Glutamatergic neuron (in vitro differentiated cells): ENCODE data around the gene RPTOR. TPM values are rescaled to one million over a fixed set of nuclear protein-coding genes. Genes with fewer than 3 reads are reported as not detected.

ENCODE experiments used
- DNase-seq: peaks from one replicate; pipeline ENCODE4 v3.0.0; 2022
- H3K27ac Mint-ChIP-seq: one replicate; pipeline ENCODE4 v1.8.0; 2020; ENCODE audit warnings: mild to moderate bottlenecking, mixed read lengths, inconsistent platforms; ENCODE audit not compliant: unreplicated experiment
- H3K27me3 Mint-ChIP-seq: one replicate; pipeline ENCODE4 v1.8.0; 2020; ENCODE audit warnings: mild to moderate bottlenecking, moderate library complexity, mixed read lengths, inconsistent platforms; ENCODE audit not compliant: unreplicated experiment
- H3K36me3 Mint-ChIP-seq: one replicate; pipeline ENCODE4 v1.8.0; 2020; ENCODE audit warnings: mild to moderate bottlenecking, mixed read lengths, inconsistent platforms; ENCODE audit not compliant: unreplicated experiment
- H3K4me1 Mint-ChIP-seq: one replicate; pipeline ENCODE4 v1.8.0; 2020; ENCODE audit warnings: mild to moderate bottlenecking, low read depth, mixed read lengths, inconsistent platforms; ENCODE audit not compliant: unreplicated experiment
- H3K4me3 Mint-ChIP-seq: one replicate; pipeline ENCODE4 v1.8.0; 2020; ENCODE audit warnings: mild to moderate bottlenecking, mixed read lengths, inconsistent platforms; ENCODE audit not compliant: unreplicated experiment
- H3K9me3 Mint-ChIP-seq: one replicate; pipeline ENCODE4 v1.8.0; 2020; ENCODE audit warnings: mild to moderate bottlenecking, moderate library complexity, mixed read lengths, inconsistent platforms; ENCODE audit not compliant: unreplicated experiment
- total RNA-seq: library from RNA; stranded (reverse); fragmentation: NEBNext Ultra II Directional; extraction: Animal tissue kit (Norgen Biotek cat#: 25700); gene quantifications from one replicate; pipeline ENCODE4 v1.2.1, GENCODE V29; 2021; ENCODE audit not compliant: unreplicated experiment
- TF ChIP-seq, protein P1 (sequence below): fragments of 200-600 bp; sonication (generic); IDR thresholded peaks from one replicate; pipeline ENCODE4 v1.5.0; 2021; ENCODE audit not compliant: partially characterized antibody, unreplicated experiment

The RPTOR gene
- total RNA-seq, 1 donor from 2014 or later = 39.8 TPM

DNA sequence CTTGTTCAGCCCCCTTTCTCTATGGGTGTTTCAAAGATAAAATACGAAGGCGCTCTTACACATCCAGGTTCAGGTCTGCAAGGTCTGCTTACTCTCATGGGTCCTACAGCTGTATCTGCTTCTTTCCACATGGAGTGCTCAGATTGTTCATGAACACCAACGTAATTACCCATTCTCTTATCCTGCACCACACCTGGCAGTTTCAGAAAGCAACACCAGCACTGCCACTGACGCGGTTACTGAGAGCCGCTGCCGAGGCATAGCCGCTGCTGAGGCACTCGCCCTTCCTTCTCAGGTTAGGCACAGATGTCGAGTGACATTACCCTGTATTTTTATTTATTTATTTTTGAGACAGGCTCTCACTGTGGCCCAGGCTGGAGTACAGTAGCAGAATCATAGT, 147.1 kb downstream of the RPTOR start:
- Mint-ChIP-seq H3K36me3 (no peaks in the 10 kb centered on the region), H3K9me3 (peaks cover 8% of the 10 kb centered on the region), H3K27me3 (peaks cover 8% of the 10 kb centered on the region), H3K4me1 (peaks cover 46% of the 10 kb centered on the region), H3K27ac (peak overlapping the region; percentile 38), H3K4me3 (no peak overlapping the region)
- no peak for DNase-seq
- TF ChIP-seq, protein P1, sequence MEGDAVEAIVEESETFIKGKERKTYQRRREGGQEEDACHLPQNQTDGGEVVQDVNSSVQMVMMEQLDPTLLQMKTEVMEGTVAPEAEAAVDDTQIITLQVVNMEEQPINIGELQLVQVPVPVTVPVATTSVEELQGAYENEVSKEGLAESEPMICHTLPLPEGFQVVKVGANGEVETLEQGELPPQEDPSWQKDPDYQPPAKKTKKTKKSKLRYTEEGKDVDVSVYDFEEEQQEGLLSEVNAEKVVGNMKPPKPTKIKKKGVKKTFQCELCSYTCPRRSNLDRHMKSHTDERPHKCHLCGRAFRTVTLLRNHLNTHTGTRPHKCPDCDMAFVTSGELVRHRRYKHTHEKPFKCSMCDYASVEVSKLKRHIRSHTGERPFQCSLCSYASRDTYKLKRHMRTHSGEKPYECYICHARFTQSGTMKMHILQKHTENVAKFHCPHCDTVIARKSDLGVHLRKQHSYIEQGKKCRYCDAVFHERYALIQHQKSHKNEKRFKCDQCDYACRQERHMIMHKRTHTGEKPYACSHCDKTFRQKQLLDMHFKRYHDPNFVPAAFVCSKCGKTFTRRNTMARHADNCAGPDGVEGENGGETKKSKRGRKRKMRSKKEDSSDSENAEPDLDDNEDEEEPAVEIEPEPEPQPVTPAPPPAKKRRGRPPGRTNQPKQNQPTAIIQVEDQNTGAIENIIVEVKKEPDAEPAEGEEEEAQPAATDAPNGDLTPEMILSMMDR = no peak

DNA sequence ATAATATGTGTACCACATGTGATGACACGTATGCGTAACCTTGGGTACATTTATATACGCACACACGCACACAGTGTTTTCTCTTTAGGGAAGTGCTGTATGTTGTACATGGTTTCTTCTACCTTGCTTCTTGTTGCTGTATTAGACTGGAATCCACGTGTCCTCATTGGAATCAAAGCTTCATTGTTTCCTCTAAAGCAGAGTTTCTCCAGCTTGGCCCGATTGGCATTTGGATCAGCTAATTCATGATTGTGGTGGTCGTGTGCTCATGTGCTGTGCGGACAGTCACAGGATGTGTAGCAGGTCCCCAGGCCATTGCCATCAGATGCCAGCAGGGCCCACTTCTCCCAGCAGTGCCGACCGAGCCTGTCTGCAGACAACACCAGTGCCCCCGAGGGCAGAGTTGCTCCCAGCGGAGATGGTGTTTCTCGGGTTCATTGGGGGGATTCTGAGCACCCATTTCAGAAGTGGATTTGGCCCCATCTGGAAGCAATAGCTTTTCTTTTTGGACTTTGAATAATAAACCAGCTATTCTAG, 148.4 kb downstream of the RPTOR start:
- TF ChIP-seq, protein P1 = no peak
- H3K27ac Mint-ChIP-seq = no peak overlapping the region
- H3K9me3 Mint-ChIP-seq = peaks cover 7% of the 10 kb centered on the region
- no peak for DNase-seq
- no peaks in the 10 kb centered on the region for H3K36me3 Mint-ChIP-seq
- H3K27me3 Mint-ChIP-seq = peaks cover 9% of the 10 kb centered on the region
- peaks cover 52% of the 10 kb centered on the region for H3K4me1 Mint-ChIP-seq
- no peak overlapping the region for H3K4me3 Mint-ChIP-seq

DNA sequence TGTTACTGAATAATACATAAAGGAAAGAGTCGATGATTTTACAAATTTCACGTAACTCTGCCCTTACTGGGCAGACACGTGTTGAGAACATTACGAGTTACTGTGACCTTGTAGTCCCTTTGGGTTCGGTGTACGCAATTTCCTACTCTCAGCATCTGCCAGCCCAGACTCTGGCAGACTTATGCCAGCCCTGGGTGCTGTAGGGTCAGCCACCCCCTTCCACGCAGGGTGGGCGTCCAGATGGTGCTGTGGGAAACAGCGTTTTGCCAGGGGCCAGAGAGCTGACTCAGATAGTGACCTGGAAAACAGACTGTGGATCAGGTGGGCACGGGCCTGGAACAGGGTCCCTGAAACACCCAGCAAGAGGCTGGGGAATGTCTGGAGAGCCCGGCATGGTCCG, 148.9 kb downstream of the RPTOR start:
- peak overlapping the region; percentile 59 for H3K27ac Mint-ChIP-seq

DNA sequence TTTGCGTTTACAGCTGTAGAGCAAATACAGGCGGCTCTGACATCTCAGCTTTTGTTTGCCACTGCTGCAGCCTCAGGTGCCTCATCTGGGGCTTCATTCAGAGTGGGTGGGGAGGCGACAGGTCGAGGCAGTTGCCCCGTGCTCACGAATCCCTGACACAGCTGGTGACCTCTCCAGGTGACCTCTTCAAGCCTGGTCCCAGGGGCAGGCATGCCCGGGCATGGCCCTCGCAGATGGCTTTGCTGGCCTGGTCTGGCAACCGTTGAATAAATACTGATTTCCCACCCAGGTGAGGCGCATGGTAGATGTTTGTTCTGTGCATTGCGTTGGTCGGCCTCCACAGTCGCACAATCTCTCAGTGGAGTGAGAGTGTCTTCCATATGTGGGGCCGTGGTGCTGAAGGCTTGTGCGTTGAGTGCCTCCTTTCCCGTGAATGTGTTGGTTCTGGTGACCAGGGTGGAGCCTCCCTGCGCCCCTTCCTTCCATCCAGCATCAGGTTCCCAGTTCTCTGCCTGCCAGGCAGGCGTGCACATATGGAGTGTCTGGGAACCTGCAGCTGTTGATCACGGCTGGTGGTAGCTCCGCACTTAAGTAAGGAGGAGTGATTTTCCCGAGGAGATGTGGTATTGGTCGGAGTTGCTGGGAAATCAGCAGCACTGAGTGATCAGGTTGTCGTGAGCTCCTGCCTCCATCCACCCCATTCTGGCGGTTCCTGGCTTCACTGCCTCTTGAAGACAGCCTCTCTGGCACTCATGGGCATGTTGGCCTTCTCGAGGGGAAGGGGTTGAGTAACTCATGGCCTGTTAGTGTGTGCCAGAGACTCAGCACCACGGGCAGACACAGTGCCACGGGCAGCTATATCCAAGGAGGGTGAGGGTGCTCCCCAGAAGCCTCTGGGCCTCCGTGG, 149.7 kb downstream of the RPTOR start:
- H3K27me3 Mint-ChIP-seq = peaks cover 11% of the 10 kb centered on the region
- H3K4me3 Mint-ChIP-seq = peak overlapping the region; percentile 55
- no peaks in the 10 kb centered on the region for H3K36me3 Mint-ChIP-seq
- peak; percentile 35 for DNase-seq
- H3K9me3 Mint-ChIP-seq = peaks cover 7% of the 10 kb centered on the region
- H3K4me1 Mint-ChIP-seq = peaks cover 52% of the 10 kb centered on the region
- peak overlapping the region; percentile 77 for H3K27ac Mint-ChIP-seq
- TF ChIP-seq, protein P1 = no peak

More for the DNA sequence above, 148.9 kb downstream of the RPTOR start:
- TF ChIP-seq, protein P1 = no peak
- Mint-ChIP-seq H3K36me3 (no peaks in the 10 kb centered on the region), H3K9me3 (peaks cover 7% of the 10 kb centered on the region), H3K4me1 (peaks cover 55% of the 10 kb centered on the region), H3K27me3 (peaks cover 8% of the 10 kb centered on the region), H3K4me3 (no peak overlapping the region)
- DNase-seq = no peak
